K562 (cell line): ENCODE data around the gene GATM. TPM values are rescaled to one million over a fixed set of nuclear protein-coding genes. Genes with fewer than 3 reads are reported as not detected.

Source experiments
- DEAF1 ChIP-seq: fragments of 450-650 bp; formaldehyde crosslinking; IDR thresholded peaks from 2 replicates; pipeline ENCODE4 v1.4.0; 2020; ENCODE audit warnings: mild to moderate bottlenecking, moderate library complexity
- ELF4 ChIP-seq: fragments of 450-650 bp; formaldehyde crosslinking; IDR thresholded peaks from 2 replicates; pipeline ENCODE4 v1.4.0; 2022; ENCODE audit warnings: missing genetic modification characterization
- ELK3 ChIP-seq: fragments of 450-650 bp; formaldehyde crosslinking; IDR thresholded peaks from 2 replicates; pipeline ENCODE4 v1.4.0; 2020; ENCODE audit warnings: mild to moderate bottlenecking
- ESRRA ChIP-seq: fragments of 450-650 bp; IDR thresholded peaks from 2 replicates; pipeline ENCODE4 v1.6.1; 2014; ENCODE audit warnings: low read depth, mild to moderate bottlenecking, moderate library complexity, borderline replicate concordance
- FUS ChIP-seq: fragments of 200-400 bp; formaldehyde crosslinking; optimal IDR thresholded peaks from 2 replicates; pipeline ENCODE3; 2017; ENCODE audit warnings: low read depth, low read length
- HMG20A ChIP-seq: fragments of 450-650 bp; formaldehyde crosslinking; conservative IDR thresholded peaks from 2 replicates; pipeline ENCODE4 v1.4.0; 2020; ENCODE audit warnings: mild to moderate bottlenecking, mixed read lengths
- ILF3 ChIP-seq: fragments of 450-650 bp; IDR thresholded peaks from 2 replicates; pipeline ENCODE4 v1.6.1; 2018; ENCODE audit warnings: antibody characterized with exemption, mild to moderate bottlenecking, moderate library complexity, borderline replicate concordance
- MTF1 ChIP-seq: fragments of 250-450 bp; sonication (Bioruptor Pico); IDR thresholded peaks from 2 replicates; pipeline ENCODE4 v1.9.0; 2021; ENCODE audit warnings: moderate library complexity, mild to moderate bottlenecking, inconsistent platforms, borderline replicate concordance
- MXD1 ChIP-seq: fragments of 250-450 bp; sonication (Bioruptor Pico); IDR thresholded peaks from 2 replicates; pipeline ENCODE4 v1.8.0; 2021; ENCODE audit warnings: borderline replicate concordance, mild to moderate bottlenecking, moderate library complexity; ENCODE audit not compliant: poor library complexity, severe bottlenecking
- MXI1 ChIP-seq: IDR thresholded peaks from 2 replicates; pipeline ENCODE4 v1.6.1; 2011; ENCODE audit warnings: low read depth, mild to moderate bottlenecking, improper control_type of control experiment, low read length
- MYC ChIP-seq, 2 experiments: fragments of 250-450 bp in 1 of 2; sonication (Bioruptor Pico) in 1 of 2; IDR thresholded peaks; 2 replicates each; pipeline versions ENCODE4 v1.5.1 to v1.6.1; 2012 to 2021; ENCODE audit warnings: low read depth in 2 of 2, borderline replicate concordance in 1 of 2, improper control_type of control experiment in 1 of 2, low read length in 1 of 2, mild to moderate bottlenecking in 1 of 2, moderate library complexity in 1 of 2
- NFE2L1 ChIP-seq: fragments of 450-650 bp; IDR thresholded peaks from 2 replicates; pipeline ENCODE4 v1.6.1; 2016; ENCODE audit warnings: missing genetic modification characterization, low read depth, mild to moderate bottlenecking, missing compliant biosample characterization, moderate library complexity, borderline replicate concordance
- NFIC ChIP-seq: fragments of 450-650 bp; IDR thresholded peaks from 2 replicates; pipeline ENCODE4 v1.6.1; 2017; ENCODE audit warnings: mild to moderate bottlenecking, inconsistent platforms
- PRPF4 ChIP-seq: fragments of 200-400 bp; formaldehyde crosslinking; IDR thresholded peaks from one replicate; pipeline ENCODE4 v1.6.1; 2017; ENCODE audit warnings: low read length, low read depth, mild to moderate bottlenecking; ENCODE audit not compliant: insufficient read depth, poor library complexity, severe bottlenecking
- SMAD4 ChIP-seq: fragments of 250-450 bp; sonication (Bioruptor Pico); conservative IDR thresholded peaks from 2 replicates; pipeline ENCODE4 v1.8.0; 2021; ENCODE audit warnings: inconsistent platforms, mild to moderate bottlenecking, moderate library complexity
- STAG1 ChIP-seq: sonication (generic); formaldehyde crosslinking; IDR thresholded peaks from 2 replicates; pipeline ENCODE4 v1.5.0; 2020; ENCODE audit warnings: missing genetic modification reagents, borderline replicate concordance
- STAT5A ChIP-seq: IDR thresholded peaks from 2 replicates; pipeline ENCODE4 v1.6.1; 2012; ENCODE audit warnings: low read length, inconsistent platforms, borderline replicate concordance
- TBP ChIP-seq: optimal IDR thresholded peaks from 2 replicates; pipeline ENCODE3; 2011; ENCODE audit warnings: low read depth, low read length, improper control_type of control experiment
- ZBTB5 ChIP-seq: fragments of 450-650 bp; IDR thresholded peaks from 2 replicates; pipeline ENCODE4 v1.6.1; 2017; ENCODE audit warnings: antibody characterized with exemption
- ZNF232 ChIP-seq: sonication (generic); formaldehyde crosslinking; IDR thresholded peaks from 2 replicates; pipeline ENCODE4 v1.8.0; 2022; ENCODE audit warnings: mild to moderate bottlenecking, missing genetic modification reagents
- polyA plus RNA-seq, 8 experiments: library from polyadenylated mRNA; depleted of rRNA in 4 of 8; stranded (reverse) in 5 of 8; unstranded in 3 of 8; fragments of >200 nt; fragmentation: Nextera tagmentation in 2 of 8; fragmentation: Illumina TruSeq in 1 of 8; extraction: Ambion mirVana in 2 of 8; extraction: Trizol in 1 of 8; gene quantifications; 2 replicates each; pipeline versions ENCODE4 v1.2.1 to v1.2.3, GENCODE V29; 2011 to 2014; ENCODE audit warnings: inconsistent platforms in 1 of 8, missing spikeins in 1 of 8
- total RNA-seq, 7 experiments: library from RNA; depleted of rRNA in 6 of 7; stranded (reverse); fragments of >200 nt in 6 of 7; fragmentation: Illumina TruSeq in 2 of 7; extraction: Trizol in 2 of 7; gene quantifications; 2 replicates each; pipeline versions ENCODE4 v1.2.1 to v1.2.3, GENCODE V29; 2011 to 2021; ENCODE audit warnings: low replicate concordance in 1 of 7

GATM gene
- total and polyA plus RNA-seq, 9 of the 15 experiments (the other 6 are each of a cell fraction or from before 2014, with no cell fraction given) = 0.11 to 1.1 (median 0.65) TPM

- TF ChIP-seq ZBTB5 (no peak), STAG1 (CRISPR knock-in tag) (no peak), ZNF232 (CRISPR knock-in tag) (no peak), ELK3 (CRISPR knock-in tag) (no peak), MTF1 (CRISPR knock-in tag) (no peak), STAT5A (no peak), SMAD4 (CRISPR knock-in tag) (peak; percentile 23; the same call in 1 of the 2 replicates), NFE2L1 (tag) (no peak), ESRRA (no peak; the same call in 1 of the 2 replicates), HMG20A (CRISPR knock-in tag) (no peak), ELF4 (CRISPR knock-in tag) (peak; percentile 17; the same call in 1 of the 2 replicates), NFIC (peak; percentile 73), MXD1 (CRISPR knock-in tag) (no peak), MYC (IDR thresholded peaks at IDR 0.05; ENCODE audit: low read depth, low read length) (peak; percentile 48; the same call in 1 of the 2 replicates), MYC (CRISPR knock-in tag; IDR thresholded peaks at IDR 0.05; ENCODE audit: borderline replicate concordance, low read depth) (peak; percentile 44; the same call in 1 of the 2 replicates), ILF3 (no peak), FUS (no peak), PRPF4 (no peak), TBP (peak; percentile 88), DEAF1 (CRISPR knock-in tag) (no peak), MXI1 (no peak)
Observed at GRCh38 chr15:45402162-45402954, 24.0 kb upstream of the GATM start (continued).
